Stomach smooth muscle (tissue), 2 donors: ENCODE results near the gene NRTN.

Source experiments
- H3K27ac ChIP-seq: one replicate; pipeline ENCODE4 v1.7.0; 2013; ENCODE audit warnings: mild to moderate bottlenecking, low read length, inconsistent platforms
- H3K27me3 ChIP-seq, 2 donors: one replicate each; pipeline ENCODE4 v1.7.0; 2013; ENCODE audit warnings: low read length in 2 of 2; ENCODE audit not compliant: insufficient read depth in 2 of 2, control insufficient read depth in 1 of 2
- H3K36me3 ChIP-seq, 2 donors: one replicate each; pipeline ENCODE4 v1.7.0; 2013; ENCODE audit warnings: low read length in 2 of 2; ENCODE audit not compliant: control insufficient read depth in 2 of 2, insufficient read depth in 2 of 2
- H3K4me1 ChIP-seq: one replicate; pipeline ENCODE4 v1.7.0; 2013; ENCODE audit warnings: low read length; ENCODE audit not compliant: control insufficient read depth, insufficient read depth
- H3K4me3 ChIP-seq, 2 donors: one replicate each; pipeline ENCODE4 v1.7.0; 2013; ENCODE audit warnings: low read length in 2 of 2
- H3K9ac ChIP-seq, 2 donors: one replicate each; pipeline ENCODE4 v1.7.0; 2013; ENCODE audit warnings: low read length in 2 of 2, mild to moderate bottlenecking in 1 of 2
- H3K9me3 ChIP-seq, 2 donors: one replicate each; pipeline ENCODE4 v1.7.0; 2013; ENCODE audit warnings: low read length in 2 of 2; ENCODE audit not compliant: control insufficient read depth in 2 of 2
- donor health status: healthy.
- donor health status: Pancreatic carcinoma.

The NRTN gene

DNA sequence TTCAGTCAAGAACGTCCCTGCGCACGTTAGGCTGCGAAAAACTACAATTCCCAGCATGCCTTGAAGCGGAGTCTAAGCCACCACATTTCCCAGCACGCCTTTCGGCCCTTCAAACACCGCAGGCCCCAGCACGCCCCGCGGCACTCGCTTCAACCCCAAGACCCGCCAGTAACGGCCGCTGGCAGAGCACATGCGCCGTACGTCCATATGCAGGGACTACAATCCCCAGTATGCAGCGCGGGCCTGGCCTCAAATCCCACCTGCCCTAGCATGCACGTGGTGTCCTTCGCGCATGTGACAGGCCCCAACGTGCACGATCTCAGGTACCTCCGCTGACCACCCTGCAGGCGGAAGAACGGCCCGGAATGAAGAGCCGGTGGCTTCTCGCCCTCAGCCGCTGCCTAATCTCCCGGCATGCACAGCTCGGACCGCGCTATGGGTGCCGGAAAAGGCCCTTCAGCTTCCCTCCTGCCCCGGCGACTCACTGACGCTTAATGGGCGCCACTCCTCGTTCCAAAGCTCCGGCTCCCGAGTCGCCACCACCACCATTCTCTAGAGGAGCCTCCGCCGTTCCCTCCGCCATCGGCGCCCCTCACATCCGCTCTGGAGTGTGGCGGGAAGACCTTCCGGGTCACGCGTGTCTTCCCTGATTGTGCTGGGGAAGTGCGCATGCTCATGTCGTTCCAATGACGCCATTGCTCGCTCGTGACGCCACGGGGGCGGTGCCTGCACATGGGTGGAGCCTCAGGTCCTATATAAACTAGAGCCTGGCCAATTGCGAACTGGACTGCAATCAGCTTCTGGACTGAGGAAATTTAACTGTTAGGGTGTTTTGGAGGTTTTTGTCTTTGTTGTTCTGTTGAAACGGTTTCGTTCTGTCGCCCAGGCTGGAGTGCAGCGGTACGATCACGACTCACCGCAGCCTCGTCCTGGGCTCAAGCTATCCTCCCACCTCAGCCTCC, 14.0 kb upstream of the NRTN start, which contains the start of gene DUS3L:
TSS of gene DUS3L (minus strand) at position 605 of the 962 bp plus-strand sequence. CDS start at position 583, 22 bp downstream.
- Histone ChIP-seq H3K36me3 (peaks cover 31 to 33% of the 10 kb centered on the region in 2 donors), H3K27me3 (no peaks in the 10 kb centered on the region), H3K9ac (peak within 1 kb of the TSS; percentile 93), H3K27ac (peak within 1 kb of the TSS; percentile 95), H3K9me3 (no peaks in the 10 kb centered on the region), H3K4me3 (peak within 1 kb of the TSS; percentile 89 to 99), H3K4me1 (peaks cover 6% of the 10 kb centered on the region)

DNA sequence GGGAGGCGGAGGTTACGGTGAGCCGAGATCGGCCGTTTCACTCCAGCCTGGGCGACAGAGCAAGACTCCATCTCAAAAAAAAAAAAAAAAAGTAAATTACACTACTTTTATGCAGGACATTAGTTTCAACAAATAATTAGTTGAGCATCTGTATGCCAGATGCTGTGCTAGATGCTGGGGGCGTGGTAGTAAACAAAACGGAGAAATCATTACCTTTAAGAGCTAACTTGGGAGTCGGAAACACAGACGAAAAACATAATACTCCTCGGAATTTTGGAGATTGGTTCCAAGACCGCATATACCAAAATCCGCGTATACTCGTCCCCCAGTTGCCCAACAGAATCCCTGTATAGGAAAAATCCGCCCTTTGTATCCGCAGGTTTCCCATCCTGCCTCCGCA, 12.6 kb upstream of the NRTN start:
- no peak overlapping the region for H3K9ac ChIP-seq
- H3K9me3 ChIP-seq, result no peaks in the 10 kb centered on the region

DNA sequence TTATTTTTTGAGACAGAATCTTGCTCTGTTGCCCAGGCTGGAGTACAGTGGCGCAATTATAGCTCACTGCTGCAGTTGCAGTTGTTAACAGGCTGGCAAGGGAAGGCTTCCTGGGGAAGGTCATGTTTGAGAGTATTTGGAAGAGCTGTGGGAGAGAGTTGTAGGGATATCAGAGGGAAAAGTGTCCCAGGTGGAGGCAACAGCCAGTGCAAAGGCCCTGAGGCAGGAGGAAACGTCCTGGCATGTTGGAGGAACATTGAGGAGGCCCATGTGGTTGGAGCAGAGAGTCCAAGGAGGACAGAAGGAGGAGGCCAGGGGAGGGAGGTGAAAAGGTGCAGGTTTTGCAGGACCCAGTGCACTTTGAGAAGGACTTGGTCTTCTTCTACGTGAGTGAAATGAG, 11.7 kb upstream of the NRTN start:
- Histone ChIP-seq H3K4me1 (peaks cover 6% of the 10 kb centered on the region), H3K27me3 (no peaks in the 10 kb centered on the region), H3K9me3 (no peaks in the 10 kb centered on the region), H3K4me3 (no peak overlapping the region), H3K9ac (no peak overlapping the region), H3K36me3 (peaks cover 9 to 12% of the 10 kb centered on the region in 2 donors), H3K27ac (no peak overlapping the region)

More for the DNA sequence above, 12.6 kb upstream of the NRTN start:
- Histone ChIP-seq H3K36me3 (peaks cover 19 to 21% of the 10 kb centered on the region in 2 donors), H3K4me1 (peaks cover 6% of the 10 kb centered on the region), H3K27ac (no peak overlapping the region), H3K27me3 (no peaks in the 10 kb centered on the region), H3K4me3 (no peak overlapping the region)

DNA sequence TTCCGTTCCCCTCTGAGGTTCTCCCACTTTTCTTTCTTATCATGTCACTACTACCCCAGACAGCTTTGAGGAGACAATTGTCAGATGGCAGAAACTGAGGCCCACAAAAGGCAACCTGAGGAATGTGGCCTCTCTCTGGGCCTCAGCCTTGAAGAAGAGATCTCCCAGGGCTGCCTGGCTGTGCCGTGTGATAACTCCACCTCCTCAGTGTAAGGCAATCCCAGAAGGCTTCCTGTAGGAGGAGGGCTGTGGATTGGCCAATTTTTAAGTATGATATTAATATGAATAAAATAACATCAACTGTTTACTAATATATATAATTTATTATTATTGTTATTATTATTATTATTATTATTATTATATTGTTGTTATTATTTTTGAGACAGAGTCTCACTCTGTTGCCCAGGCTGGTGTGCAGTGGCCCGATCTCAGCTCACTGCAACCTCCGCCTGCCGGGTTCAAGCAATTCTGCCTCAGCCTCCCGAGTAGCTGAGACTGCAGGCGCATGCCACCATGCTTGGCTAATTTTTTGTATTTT, 9.4 kb upstream of the NRTN start:
- no peak overlapping the region for H3K27ac ChIP-seq
- H3K4me3 ChIP-seq, result no peak overlapping the region
- no peaks in the 10 kb centered on the region for H3K9me3 ChIP-seq
- H3K36me3 ChIP-seq, result no peaks in the 10 kb centered on the region
- peaks cover 3% of the 10 kb centered on the region for H3K4me1 ChIP-seq
- H3K9ac ChIP-seq, result no peak overlapping the region
- peaks cover 0 to 2% of the 10 kb centered on the region in 2 donors for H3K27me3 ChIP-seq

DNA sequence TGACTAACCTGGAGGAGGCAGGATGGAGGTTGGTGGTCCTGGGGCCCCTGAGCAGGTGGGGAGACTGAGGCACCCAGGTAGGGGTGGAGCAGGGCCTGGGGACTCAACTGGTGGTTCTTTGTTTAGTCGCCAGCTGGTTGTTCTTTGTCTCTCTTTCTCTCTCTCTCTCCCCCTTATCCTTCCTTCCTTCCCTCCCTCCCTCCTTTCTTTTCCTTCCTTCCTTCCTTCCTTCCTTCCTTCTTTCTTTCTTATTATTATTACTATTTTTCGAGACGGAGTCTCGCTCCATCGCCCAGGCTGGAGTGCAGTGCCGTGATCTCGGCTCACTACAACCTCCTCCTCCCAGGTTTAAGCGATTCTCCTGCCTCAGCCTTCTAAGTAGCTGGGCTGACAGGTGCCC, 6.6 kb upstream of the NRTN start:
- Histone ChIP-seq H3K27me3 (peaks cover 0 to 6% of the 10 kb centered on the region in 2 donors), H3K36me3 (no peaks in the 10 kb centered on the region), H3K9ac (no peak overlapping the region), H3K9me3 (no peaks in the 10 kb centered on the region), H3K27ac (no peak overlapping the region), H3K4me1 (peaks cover 7% of the 10 kb centered on the region), H3K4me3 (no peak overlapping the region)

DNA sequence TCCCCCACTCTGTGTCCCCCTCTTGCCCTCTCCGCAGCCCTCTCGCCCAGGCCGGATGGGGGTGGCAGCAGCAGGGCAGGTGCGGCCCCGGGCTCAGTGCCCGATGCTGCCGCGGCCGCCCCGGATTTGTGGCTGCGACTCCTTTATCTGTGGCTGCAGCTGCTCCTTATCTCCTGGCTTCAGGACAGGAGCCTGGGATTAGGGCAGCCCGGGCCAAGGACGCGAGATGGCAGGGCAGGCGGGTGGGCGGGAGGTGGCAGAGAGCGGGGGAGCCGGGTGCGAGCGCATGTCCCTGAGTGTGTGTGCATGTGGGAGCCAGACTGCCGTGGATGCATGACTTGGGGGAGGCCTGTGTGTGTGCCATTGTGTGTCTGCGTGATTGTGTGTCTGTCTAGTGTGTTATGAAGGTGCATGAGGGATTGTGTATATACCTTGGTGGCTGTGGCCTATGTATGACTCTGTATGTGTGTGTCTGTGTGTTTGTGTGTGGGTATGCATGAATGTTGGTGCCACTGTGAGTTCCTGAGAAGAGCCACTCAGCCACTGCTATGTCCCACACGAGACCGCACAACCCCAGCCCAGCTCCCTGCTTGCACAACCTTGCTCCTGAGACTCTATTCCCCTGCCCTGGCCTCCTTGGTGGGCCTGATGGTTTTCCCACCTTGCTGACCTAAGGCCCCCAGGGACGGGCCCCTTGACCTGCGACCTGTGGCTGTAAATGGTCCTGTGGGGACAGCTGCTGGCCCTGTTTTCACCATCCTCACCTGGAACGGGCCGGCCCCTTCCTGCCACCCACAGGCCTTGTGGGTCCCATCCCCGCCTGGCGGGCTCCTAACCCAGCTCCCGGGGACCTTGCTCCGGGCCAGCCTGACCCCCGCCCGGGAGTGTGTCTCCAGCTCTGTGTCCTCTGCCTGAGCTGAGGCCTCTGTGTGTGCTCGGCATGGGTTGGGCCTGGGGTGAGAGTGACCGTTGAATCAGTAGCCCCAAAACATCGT, 5.3 kb upstream of the NRTN start:
- Histone ChIP-seq H3K27ac (no peak overlapping the region), H3K9ac (no peak overlapping the region), H3K36me3 (no peaks in the 10 kb centered on the region), H3K27me3 (peaks cover 6 to 8% of the 10 kb centered on the region in 2 donors), H3K4me1 (peaks cover 18% of the 10 kb centered on the region), H3K9me3 (no peaks in the 10 kb centered on the region), H3K4me3 (no peak overlapping the region)

DNA sequence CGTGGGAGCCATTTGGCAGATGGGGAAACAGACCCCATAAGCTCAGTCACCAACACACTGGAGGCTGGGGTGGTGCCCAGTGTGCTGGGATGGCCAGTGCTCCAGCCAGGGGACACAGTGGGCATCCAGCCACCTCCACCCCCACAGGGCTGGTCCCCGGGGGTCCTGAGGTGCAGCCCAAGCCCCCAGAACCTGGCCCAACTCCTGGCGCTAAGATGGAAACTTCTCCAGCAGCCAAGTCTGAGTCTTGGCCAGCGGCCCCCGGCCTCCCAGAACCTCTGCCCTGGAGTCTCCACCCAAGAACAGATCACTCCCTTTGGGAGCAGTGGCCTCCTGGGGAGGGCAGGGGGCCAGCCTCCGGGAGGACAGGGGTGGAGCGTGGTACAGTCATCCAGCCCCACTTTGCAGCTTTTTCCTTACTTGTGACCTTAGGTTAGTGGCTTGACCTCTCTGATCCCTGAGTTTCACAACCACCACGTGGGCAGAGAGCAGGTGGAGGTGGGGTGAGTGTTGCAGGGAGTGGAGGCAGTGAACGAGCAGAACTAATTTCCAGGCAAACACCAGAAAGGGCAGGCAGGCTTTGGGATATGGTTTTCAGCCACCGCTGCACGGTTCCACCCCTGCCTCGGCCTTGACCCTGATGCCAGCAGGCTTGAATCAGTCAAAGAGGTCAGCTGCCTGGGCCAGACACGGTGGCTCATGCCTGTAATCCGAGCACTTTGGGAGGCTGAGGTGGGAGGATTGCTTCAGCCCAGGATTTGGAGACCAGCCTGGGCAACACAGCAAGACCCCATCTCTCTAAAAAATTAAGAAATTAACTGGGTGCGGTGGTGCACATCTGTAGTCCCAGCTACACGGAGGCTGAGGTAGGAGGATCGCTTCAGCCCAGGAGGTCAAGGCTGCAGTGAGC, 4.3 kb upstream of the NRTN start:
- H3K4me3 ChIP-seq, result no peak overlapping the region
- peaks cover 6 to 9% of the 10 kb centered on the region in 2 donors for H3K27me3 ChIP-seq
- no peaks in the 10 kb centered on the region for H3K36me3 ChIP-seq
- no peaks in the 10 kb centered on the region for H3K9me3 ChIP-seq
- no peak overlapping the region for H3K9ac ChIP-seq
- no peak overlapping the region for H3K27ac ChIP-seq
- peaks cover 21% of the 10 kb centered on the region for H3K4me1 ChIP-seq

DNA sequence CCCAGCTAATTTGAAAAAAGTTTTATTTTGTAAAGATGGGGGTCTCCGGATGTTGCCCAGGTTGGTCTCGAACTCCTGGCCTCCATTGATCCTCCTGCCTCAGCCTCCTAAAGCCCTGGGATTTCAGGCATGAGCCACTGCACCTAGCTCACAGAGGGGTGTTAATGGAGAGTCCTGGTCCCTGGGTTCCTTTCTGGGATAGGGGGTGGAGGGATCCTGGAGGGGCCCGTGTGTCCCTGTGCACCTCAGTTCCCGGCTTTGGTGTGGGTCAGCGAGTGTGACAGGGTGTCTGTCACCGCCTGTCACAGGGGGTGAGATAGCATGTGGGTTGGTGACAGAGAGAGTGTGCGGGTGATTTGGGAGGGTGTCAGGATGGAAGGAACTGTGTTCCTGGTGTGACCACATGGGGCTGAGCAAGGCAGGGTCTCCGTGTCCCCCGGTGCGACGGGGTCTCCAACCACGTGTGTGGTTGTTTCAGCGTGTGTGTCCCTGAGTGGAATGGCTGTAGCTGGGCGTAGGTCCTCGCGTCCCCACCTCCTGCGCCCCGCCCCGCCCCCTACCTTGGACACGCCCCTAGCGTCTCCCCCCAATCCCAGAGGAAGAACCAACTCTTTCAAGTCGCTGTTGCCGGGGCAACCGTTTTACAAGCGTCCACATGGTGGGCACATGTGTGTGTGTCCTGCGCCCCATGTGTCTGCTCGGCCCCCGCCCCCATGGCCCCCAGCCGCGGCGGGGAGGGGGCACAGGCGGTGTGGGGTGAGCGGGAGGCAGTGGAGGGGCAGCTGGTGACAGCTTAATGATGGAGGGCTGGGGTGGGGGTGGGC, 2.9 kb upstream of the NRTN start:
- no peak overlapping the region for H3K27ac ChIP-seq
- no peaks in the 10 kb centered on the region for H3K9me3 ChIP-seq
- peaks cover 6 to 9% of the 10 kb centered on the region in 2 donors for H3K27me3 ChIP-seq
- H3K9ac ChIP-seq, result no peak overlapping the region
- no peak overlapping the region for H3K4me3 ChIP-seq
- H3K4me1 ChIP-seq, result peaks cover 28% of the 10 kb centered on the region
- no peaks in the 10 kb centered on the region for H3K36me3 ChIP-seq

DNA sequence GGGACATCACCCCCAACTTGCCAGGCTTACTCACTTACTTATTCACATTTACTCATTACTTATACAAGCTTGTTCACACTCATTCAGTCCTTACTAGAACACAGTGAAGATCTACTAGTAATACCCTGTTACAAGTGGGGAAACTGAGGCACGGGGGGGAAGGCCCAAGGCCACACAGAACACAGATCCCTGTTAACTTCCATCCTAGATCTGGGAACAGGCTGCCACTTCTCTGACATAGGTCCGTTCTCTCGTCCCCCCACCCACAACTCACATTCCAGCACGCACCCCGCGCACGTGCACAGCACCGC, 1.5 kb upstream of the NRTN start:
- no peaks in the 10 kb centered on the region for H3K9me3 ChIP-seq
- peaks cover 6 to 9% of the 10 kb centered on the region in 2 donors for H3K27me3 ChIP-seq
- H3K36me3 ChIP-seq, result no peaks in the 10 kb centered on the region
- H3K27ac ChIP-seq, result no peak overlapping the region
- H3K9ac ChIP-seq, result peak overlapping the region in 1 of 2 donors; percentile 29
- H3K4me1 ChIP-seq, result peaks cover 28% of the 10 kb centered on the region
- H3K4me3 ChIP-seq, result peak overlapping the region; percentile 5 to 67
